ENCODE data around the gene MIEF1.
A peak's percentile ranks its signal among the peaks of the same experiment; 100 is the strongest.

The MIEF1 gene

GRCh38 chr22:39502109-39502788 lies at the start of gene MIEF1:
TSS of gene MIEF1 (plus strand) at chr22:39502290. CDS start at chr22:39511295, 9,005 bp downstream.
- DNase-seq (ENCODE audit: low read depth): peak; percentile 95
- peak within 1 kb of the TSS; percentile 92 for H3K4me3 ChIP-seq (ENCODE audit: low read depth, low read length)
- no peak for TF ChIP-seq CTCF (conservative IDR thresholded peaks at IDR 0.05; ENCODE audit: low read depth, low read length)

GRCh38 chr22:39452740-39453040 lies 49.4 kb upstream of the MIEF1 start:
- H3K4me3 ChIP-seq (ENCODE audit: low read depth, low read length): no peak overlapping the region
- no peak for DNase-seq (ENCODE audit: low read depth)
- TF ChIP-seq CTCF (conservative IDR thresholded peaks at IDR 0.05; ENCODE audit: low read depth, low read length): no peak

- TF ChIP-seq CTCF (conservative IDR thresholded peaks at IDR 0.05; ENCODE audit: low read depth, low read length): no peak
- no peak for DNase-seq (ENCODE audit: low read depth)
- H3K4me3 ChIP-seq (ENCODE audit: low read depth, low read length): no peak overlapping the region
Observed at GRCh38 chr22:39453765-39454378, 48.2 kb upstream of the MIEF1 start.

DNA sequence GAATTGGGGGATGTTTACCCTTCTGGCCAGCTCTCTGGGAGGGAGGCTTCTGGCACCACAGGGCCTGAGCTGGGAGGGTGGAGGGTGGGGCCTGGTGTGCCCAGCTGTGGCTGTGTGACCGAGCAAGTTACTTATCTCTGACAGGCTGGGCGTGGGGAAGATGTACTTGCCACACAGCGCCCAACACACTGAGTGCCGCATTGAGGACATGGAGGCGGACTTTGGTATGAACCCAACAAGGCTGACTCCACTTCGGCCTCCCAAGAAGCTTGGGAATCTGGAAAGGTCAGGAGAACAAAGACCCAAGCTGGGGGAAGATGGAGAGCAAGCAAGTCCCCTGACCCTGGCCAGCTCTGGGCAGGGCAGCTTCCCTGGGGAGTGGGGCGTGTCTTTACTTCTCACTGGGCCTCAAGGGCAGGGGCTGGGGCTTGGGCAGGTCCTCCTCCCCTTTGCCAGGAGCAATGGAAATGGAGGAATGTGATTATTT lies 47.7 kb upstream of the MIEF1 start:
- H3K4me3 ChIP-seq (ENCODE audit: low read depth, low read length): no peak overlapping the region
- no peak for TF ChIP-seq CTCF (conservative IDR thresholded peaks at IDR 0.05; ENCODE audit: low read depth, low read length)
- DNase-seq (ENCODE audit: low read depth): no peak

GRCh38 chr22:39456522-39457197 lies 45.4 kb upstream of the MIEF1 start, which contains the start of gene MGAT3:
TSS of gene MGAT3 (plus strand) at chr22:39457012. CDS start at chr22:39487348, 30,336 bp downstream.
- no peak for DNase-seq (ENCODE audit: low read depth)
- peak within 1 kb of the TSS; percentile 55 for H3K4me3 ChIP-seq (ENCODE audit: low read depth, low read length)
- no peak for TF ChIP-seq CTCF (conservative IDR thresholded peaks at IDR 0.05; ENCODE audit: low read depth, low read length)

- no peak for DNase-seq (ENCODE audit: low read depth)
- TF ChIP-seq CTCF (conservative IDR thresholded peaks at IDR 0.05; ENCODE audit: low read depth, low read length): no peak
Observed at GRCh38 chr22:39457198-39457555, 44.9 kb upstream of the MIEF1 start.

More at GRCh38 chr22:39457198-39457555, 44.9 kb upstream of the MIEF1 start:
- peak overlapping the region; percentile 55 for H3K4me3 ChIP-seq (ENCODE audit: low read depth, low read length)
